Tibial artery (tissue), 4 donors: ENCODE measurements around the gene IL1RAPL1.

Experiments
- DNase-seq, 2 donors: peaks; one replicate each; pipeline ENCODE4 v3.0.0-alpha.2; 2019
- H3K27ac ChIP-seq, 2 donors: fragments of 200-600 bp; sonication (generic) in 1 of 2; 1 replicate in 1 of 2; 2 replicates in 1 of 2; pipeline ENCODE4 v1.5.1; 2018 to 2019; ENCODE audit warnings: mild to moderate bottlenecking in 1 of 2
- H3K27me3 ChIP-seq, 2 donors: fragments of 200-600 bp; sonication (generic) in 1 of 2; one replicate each; pipeline versions ENCODE4 v1.5.1 to v1.6.0; 2016 to 2019
- H3K36me3 ChIP-seq, 3 donors: fragments of 200-600 bp; sonication (generic) in 2 of 3; one replicate each; pipeline ENCODE4 v1.5.1; 2016 to 2019; ENCODE audit warnings: mild to moderate bottlenecking in 2 of 3
- H3K4me1 ChIP-seq, 4 donors: fragments of 200-600 bp; sonication (generic) in 2 of 4; 1 replicate in 3 of 4; 2 replicates in 1 of 4; pipeline ENCODE4 v1.5.1; 2016 to 2019
- H3K4me3 ChIP-seq, 2 donors: fragments of 200-600 bp; sonication (generic) in 1 of 2; 1 replicate in 1 of 2; 2 replicates in 1 of 2; pipeline ENCODE4 v1.5.1; 2018 to 2019; ENCODE audit warnings: mild to moderate bottlenecking in 2 of 2
- H3K9me3 ChIP-seq, 3 donors: fragments of 200-600 bp; sonication (generic) in 1 of 3; one replicate each; pipeline ENCODE4 v1.5.1; 2016 to 2019
- CTCF ChIP-seq, 2 experiments: fragments of 200-600 bp in 1 of 2; fragments of 450-650 bp in 1 of 2; IDR thresholded peaks; one replicate each; pipeline ENCODE4 v1.5.1; 2017 to 2019; ENCODE audit warnings: antibody characterized with exemption in 2 of 2, mild to moderate bottlenecking in 1 of 2, moderate library complexity in 1 of 2
- intact Hi-C: fragments of 100-400 bp; cut with DNase I; formaldehyde crosslinking; loops from one replicate; pipeline ENCODE4 v1.15.0; 2023; ENCODE audit warnings: low total_unique reads

IL1RAPL1 gene

GRCh38 chrX:29225670-29226069 lies 638.4 kb downstream of the IL1RAPL1 start:
- no peak for DNase-seq
- H3K4me3 ChIP-seq: no peak overlapping the region
- TF ChIP-seq CTCF (IDR thresholded peaks at IDR 0.05): no peak
- intact Hi-C loops: no loop called here
- H3K4me1 ChIP-seq: no peaks in the 10 kb centered on the region
- no peaks in the 10 kb centered on the region for H3K27me3 ChIP-seq
- no peaks in the 10 kb centered on the region for H3K9me3 ChIP-seq
- H3K36me3 ChIP-seq: no peaks in the 10 kb centered on the region
- no peak overlapping the region for H3K27ac ChIP-seq

DNA sequence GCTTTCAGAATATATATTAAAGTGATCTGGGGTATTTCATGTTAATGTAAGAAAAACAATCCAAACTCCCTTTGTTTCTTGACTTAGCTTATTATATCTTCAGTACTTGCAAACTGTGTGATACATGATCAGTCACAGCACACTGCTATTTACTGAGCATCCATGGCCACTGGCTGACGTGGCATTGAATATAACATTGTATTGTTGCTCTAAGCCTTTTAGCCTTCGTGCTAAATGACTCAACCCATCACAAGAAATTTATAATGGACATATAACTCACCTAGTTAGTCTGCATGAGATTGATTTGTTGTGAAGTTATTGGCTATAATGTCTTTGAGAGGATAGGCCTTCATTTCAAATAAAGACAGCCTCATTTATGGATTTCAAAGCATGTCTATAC lies 642.6 kb downstream of the IL1RAPL1 start:
- TF ChIP-seq CTCF (IDR thresholded peaks at IDR 0.05): no peak
- H3K4me3 ChIP-seq: no peak overlapping the region
- no peaks in the 10 kb centered on the region for H3K9me3 ChIP-seq
- no peaks in the 10 kb centered on the region for H3K27me3 ChIP-seq
- no peak overlapping the region for H3K27ac ChIP-seq
- no peaks in the 10 kb centered on the region for H3K36me3 ChIP-seq
- no peaks in the 10 kb centered on the region for H3K4me1 ChIP-seq
- DNase-seq: no peak
- intact Hi-C loops: no loop called here

GRCh38 chrX:29231800-29232199 lies 644.6 kb downstream of the IL1RAPL1 start:
- no peaks in the 10 kb centered on the region for H3K36me3 ChIP-seq
- no peak for TF ChIP-seq CTCF (IDR thresholded peaks at IDR 0.05)
- no peak overlapping the region for H3K27ac ChIP-seq
- intact Hi-C loops: no loop called here
- no peak for DNase-seq
- no peak overlapping the region for H3K4me3 ChIP-seq
- no peaks in the 10 kb centered on the region for H3K27me3 ChIP-seq
- H3K4me1 ChIP-seq: no peaks in the 10 kb centered on the region
- H3K9me3 ChIP-seq: no peaks in the 10 kb centered on the region

- intact Hi-C loops: no loop called here
- H3K27me3 ChIP-seq: no peaks in the 10 kb centered on the region
- H3K27ac ChIP-seq: no peak overlapping the region
Observed at GRCh38 chrX:29233592-29234183, 646.4 kb downstream of the IL1RAPL1 start.

DNA sequence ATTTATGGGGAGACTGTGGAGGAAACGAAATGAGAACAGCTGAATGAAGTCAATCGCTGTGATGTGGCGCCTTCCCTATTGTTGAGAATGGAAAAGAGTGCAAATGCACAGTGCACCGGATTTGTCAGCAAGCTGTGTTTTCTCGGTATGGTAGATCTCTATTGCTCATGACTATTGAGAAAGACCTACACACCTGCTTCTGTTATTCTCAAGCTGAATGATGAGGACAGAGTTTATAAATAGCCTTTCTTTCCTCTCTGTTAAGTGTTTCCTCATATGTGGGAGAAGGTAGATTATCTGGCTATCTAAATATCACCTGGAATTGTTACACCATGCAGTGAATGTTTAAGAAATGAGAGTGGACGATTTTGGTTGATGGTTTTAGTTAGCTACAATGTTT lies 650.7 kb downstream of the IL1RAPL1 start:
- no peak for DNase-seq
- intact Hi-C loops: no loop called here
- no peaks in the 10 kb centered on the region for H3K4me1 ChIP-seq
- no peaks in the 10 kb centered on the region for H3K9me3 ChIP-seq
- no peak for TF ChIP-seq CTCF (IDR thresholded peaks at IDR 0.05)
- H3K4me3 ChIP-seq: no peak overlapping the region
- no peaks in the 10 kb centered on the region for H3K27me3 ChIP-seq
- H3K27ac ChIP-seq: no peak overlapping the region
- H3K36me3 ChIP-seq: no peaks in the 10 kb centered on the region

More at GRCh38 chrX:29233592-29234183, 646.4 kb downstream of the IL1RAPL1 start:
- no peak for DNase-seq
- no peaks in the 10 kb centered on the region for H3K9me3 ChIP-seq
- H3K4me3 ChIP-seq: no peak overlapping the region
- no peak for TF ChIP-seq CTCF (IDR thresholded peaks at IDR 0.05)
- H3K4me1 ChIP-seq: no peaks in the 10 kb centered on the region
- H3K36me3 ChIP-seq: no peaks in the 10 kb centered on the region

GRCh38 chrX:29241809-29242208 lies 654.6 kb downstream of the IL1RAPL1 start:
- no peaks in the 10 kb centered on the region for H3K27me3 ChIP-seq
- intact Hi-C loops: no loop called here
- no peaks in the 10 kb centered on the region for H3K4me1 ChIP-seq
- no peak overlapping the region for H3K27ac ChIP-seq
- no peak for DNase-seq
- no peak for TF ChIP-seq CTCF (IDR thresholded peaks at IDR 0.05)
- no peaks in the 10 kb centered on the region for H3K9me3 ChIP-seq
- H3K4me3 ChIP-seq: no peak overlapping the region
- H3K36me3 ChIP-seq: no peaks in the 10 kb centered on the region
